SU-DHL-6 (cell line): ENCODE measurements around the gene RLBP1.

Source experiments
- CTCF ChIP-seq: fragments of 200-600 bp; sonication (generic); IDR thresholded peaks from one replicate; pipeline ENCODE4 v1.5.1; 2017; ENCODE audit warnings: antibody characterized with exemption, mild to moderate bottlenecking, low read length, moderate library complexity; ENCODE audit not compliant: insufficient read depth, poor library complexity, severe bottlenecking
- EZH2phosphoT487 ChIP-seq: fragments of 200-600 bp; sonication (generic), shearing (Covaris generic); conservative IDR thresholded peaks from 2 replicates; pipeline ENCODE4 v1.6.1; 2018; ENCODE audit warnings: mild to moderate bottlenecking, antibody characterized with exemption, low read length, moderate library complexity, mixed read lengths

DNA sequence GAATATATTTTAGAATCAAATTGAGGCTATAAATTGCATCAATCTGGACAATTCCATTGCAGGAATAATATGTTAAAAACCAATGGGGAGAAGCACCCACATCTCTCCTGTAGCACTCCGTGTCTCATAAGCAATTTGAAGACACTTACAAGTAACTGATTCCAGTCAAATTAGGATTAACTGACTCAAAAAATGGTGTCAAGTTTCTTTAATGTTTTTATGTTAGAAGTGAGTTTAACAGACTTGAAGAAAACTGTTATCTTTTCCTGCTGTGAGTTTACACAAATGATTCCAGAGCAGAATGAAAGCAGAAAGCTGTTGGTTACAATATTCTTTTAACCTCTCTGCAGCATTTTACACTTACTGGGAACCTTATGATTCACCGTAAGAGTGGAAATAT is 23.2 kb downstream of the RLBP1 start:
- TF ChIP-seq CTCF (no peak), EZH2phosphoT487 (no peak)
